ENCODE data around the gene TEC.

DNA sequence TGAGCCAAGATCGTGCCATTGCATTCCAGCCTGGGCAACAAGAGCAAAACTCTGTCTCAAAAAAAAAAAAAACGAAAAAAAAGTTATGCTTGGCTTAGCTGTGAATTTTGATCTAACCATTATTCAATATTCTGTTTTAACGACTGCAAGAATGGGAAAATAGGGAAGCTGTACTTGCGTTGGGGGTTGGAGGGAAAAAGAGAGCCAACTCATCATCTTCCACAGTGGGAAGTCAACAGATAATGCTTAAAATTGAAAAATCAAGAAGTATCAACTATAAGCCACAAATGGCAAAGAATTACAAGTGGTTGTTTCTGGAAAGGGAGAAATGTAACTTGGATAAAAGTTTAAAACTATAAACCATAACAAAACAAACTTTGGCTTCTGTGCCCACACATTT lies 2.9 kb downstream of the TEC start:
- no peak for TF ChIP-seq POLR2A (IDR thresholded peaks at IDR 0.05)
- TF ChIP-seq, protein P1, sequence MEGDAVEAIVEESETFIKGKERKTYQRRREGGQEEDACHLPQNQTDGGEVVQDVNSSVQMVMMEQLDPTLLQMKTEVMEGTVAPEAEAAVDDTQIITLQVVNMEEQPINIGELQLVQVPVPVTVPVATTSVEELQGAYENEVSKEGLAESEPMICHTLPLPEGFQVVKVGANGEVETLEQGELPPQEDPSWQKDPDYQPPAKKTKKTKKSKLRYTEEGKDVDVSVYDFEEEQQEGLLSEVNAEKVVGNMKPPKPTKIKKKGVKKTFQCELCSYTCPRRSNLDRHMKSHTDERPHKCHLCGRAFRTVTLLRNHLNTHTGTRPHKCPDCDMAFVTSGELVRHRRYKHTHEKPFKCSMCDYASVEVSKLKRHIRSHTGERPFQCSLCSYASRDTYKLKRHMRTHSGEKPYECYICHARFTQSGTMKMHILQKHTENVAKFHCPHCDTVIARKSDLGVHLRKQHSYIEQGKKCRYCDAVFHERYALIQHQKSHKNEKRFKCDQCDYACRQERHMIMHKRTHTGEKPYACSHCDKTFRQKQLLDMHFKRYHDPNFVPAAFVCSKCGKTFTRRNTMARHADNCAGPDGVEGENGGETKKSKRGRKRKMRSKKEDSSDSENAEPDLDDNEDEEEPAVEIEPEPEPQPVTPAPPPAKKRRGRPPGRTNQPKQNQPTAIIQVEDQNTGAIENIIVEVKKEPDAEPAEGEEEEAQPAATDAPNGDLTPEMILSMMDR (IDR thresholded peaks at IDR 0.05), result no peak
